Ovary (tissue), 9 donors: Measurements from ENCODE around the gene DAP. TPM values are rescaled to one million over a fixed set of nuclear protein-coding genes. Genes with fewer than 3 reads are reported as not detected.

ENCODE experiments used
- DNase-seq, 5 donors: peaks; one replicate each; pipeline ENCODE4 v3.0.0-alpha.2; 2019 to 2020
- H3K27ac ChIP-seq, 2 donors: fragments of 200-600 bp; one replicate each; pipeline versions ENCODE4 v1.5.1 to v1.8.0; 2019 to 2022
- H3K27me3 ChIP-seq: fragments of 200-600 bp; one replicate; pipeline ENCODE4 v1.8.0; 2022
- H3K36me3 ChIP-seq: fragments of 200-600 bp; sonication (generic); one replicate; pipeline ENCODE4 v1.5.1; 2019
- H3K4me1 ChIP-seq: one replicate; pipeline ENCODE4 v1.8.1; 2013; ENCODE audit warnings: mild to moderate bottlenecking, moderate library complexity; ENCODE audit not compliant: insufficient read depth
- H3K4me3 ChIP-seq: fragments of 200-600 bp; sonication (generic); one replicate; pipeline ENCODE4 v1.5.1; 2017
- H3K9me3 ChIP-seq, 2 donors: fragments of 200-600 bp in 1 of 2; sonication (generic) in 1 of 2; one replicate each; pipeline versions ENCODE4 v1.5.1 to v1.8.1; 2013 to 2019; ENCODE audit warnings: mild to moderate bottlenecking in 1 of 2, moderate library complexity in 1 of 2
- EP300 ChIP-seq: sonication (generic); formaldehyde crosslinking; IDR thresholded peaks from one replicate; pipeline ENCODE4 v1.6.1; 2017; ENCODE audit warnings: antibody characterized with exemption
- POLR2A ChIP-seq: fragments of 450-650 bp; IDR thresholded peaks from one replicate; pipeline ENCODE4 v1.6.1; 2017; ENCODE audit warnings: antibody characterized with exemption, mild to moderate bottlenecking, moderate library complexity
- WGBS, 3 donors: extraction: QIAGEN DNeasy Blood & Tissue Kit in 1 of 3; methylation state at CpG; one replicate each; pipeline versions ENCODE4 v1.1.5 to v1.1.7; 2013 to 2017; 5-methylcytosine and 5-hydroxymethylcytosine counted together
- intact Hi-C, 4 donors: fragments of 100-400 bp; cut with DNase I; formaldehyde crosslinking; loops; one replicate each; pipeline versions ENCODE4 v1.11.0 to v1.15.1; 2022 to 2023
- polyA plus RNA-seq, 2 donors: library from polyadenylated mRNA; stranded (reverse); fragments of 200-250 nt in 1 of 2; fragments of 350-450 nt in 1 of 2; fragmentation: Illumina TruSeq in 1 of 2; extraction: RNeasy Lipid Tissue Mini Kit (QIAGEN cat#74804) in 1 of 2; gene quantifications; one replicate each; pipeline ENCODE4 v1.2.3, GENCODE V29; 2013 to 2014
- total RNA-seq, 7 donors: library from RNA; depleted of rRNA in 2 of 7; stranded (reverse); fragments of >200 nt in 2 of 7; fragmentation: NEBNext Ultra II Directional in 3 of 7; extraction: Animal tissue kit (Norgen Biotek cat#: 25700) in 3 of 7; gene quantifications; one replicate each; pipeline versions ENCODE4 v1.1.0 to v1.2.4, GENCODE V29; 2016 to 2023
- TF ChIP-seq, protein P1 (sequence below), 3 donors: fragments of 450-650 bp in 2 of 3; fragments of 200-600 bp in 1 of 3; IDR thresholded peaks; one replicate each; pipeline versions ENCODE4 v1.5.1 to v1.8.0; 2016 to 2022; ENCODE audit warnings: antibody characterized with exemption in 3 of 3, mild to moderate bottlenecking in 1 of 3
- donor health status: DM: no; HTN: no; CAD: no; lungs with moderate emphysema.
- donor health status: DM: no; HTN: no; CAD: no.
- donor health status: Bipolar disorder and iron deficiency.
- donor health status: DM: yes; HTN: yes; CAD: no.
- donor health status: DM: no; HTN: no; CAD: no.
- donor health status: DM: yes; HTN: yes; CAD: no.

DAP gene
- total and polyA plus RNA-seq, 9 donors: 32.0 to 159 (median 88.5) TPM

DNA sequence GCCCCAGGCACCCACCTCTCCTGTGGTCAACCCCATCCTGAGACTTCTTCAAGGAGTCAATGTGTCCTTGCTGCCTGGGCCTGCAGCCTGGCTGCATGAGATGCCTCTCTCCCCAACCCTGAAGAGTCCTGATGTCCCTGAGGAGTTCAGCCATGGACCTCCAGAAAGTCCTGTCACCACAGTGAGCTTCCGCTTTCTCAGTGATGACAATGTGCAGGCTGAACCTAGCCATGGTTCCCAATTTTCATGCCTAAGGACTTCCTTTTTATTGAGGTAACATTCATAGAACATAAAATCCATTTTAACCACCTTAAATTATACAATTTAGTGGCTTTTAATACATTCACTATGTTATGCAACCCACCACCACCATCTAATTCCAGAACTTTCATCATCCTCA lies 29.1 kb downstream of the DAP start:
- H3K9me3 ChIP-seq: no peaks in the 10 kb centered on the region
- no peak for DNase-seq
- 95 to 100% (median 97%) methylated on average over 1 of the region's 1 CpG for WGBS, 3 donors
- no peaks in the 10 kb centered on the region for H3K27me3 ChIP-seq
- H3K36me3 ChIP-seq: no peaks in the 10 kb centered on the region
- intact Hi-C loops: no loop called here
- no peak overlapping the region for H3K27ac ChIP-seq
- TF ChIP-seq, protein P1, sequence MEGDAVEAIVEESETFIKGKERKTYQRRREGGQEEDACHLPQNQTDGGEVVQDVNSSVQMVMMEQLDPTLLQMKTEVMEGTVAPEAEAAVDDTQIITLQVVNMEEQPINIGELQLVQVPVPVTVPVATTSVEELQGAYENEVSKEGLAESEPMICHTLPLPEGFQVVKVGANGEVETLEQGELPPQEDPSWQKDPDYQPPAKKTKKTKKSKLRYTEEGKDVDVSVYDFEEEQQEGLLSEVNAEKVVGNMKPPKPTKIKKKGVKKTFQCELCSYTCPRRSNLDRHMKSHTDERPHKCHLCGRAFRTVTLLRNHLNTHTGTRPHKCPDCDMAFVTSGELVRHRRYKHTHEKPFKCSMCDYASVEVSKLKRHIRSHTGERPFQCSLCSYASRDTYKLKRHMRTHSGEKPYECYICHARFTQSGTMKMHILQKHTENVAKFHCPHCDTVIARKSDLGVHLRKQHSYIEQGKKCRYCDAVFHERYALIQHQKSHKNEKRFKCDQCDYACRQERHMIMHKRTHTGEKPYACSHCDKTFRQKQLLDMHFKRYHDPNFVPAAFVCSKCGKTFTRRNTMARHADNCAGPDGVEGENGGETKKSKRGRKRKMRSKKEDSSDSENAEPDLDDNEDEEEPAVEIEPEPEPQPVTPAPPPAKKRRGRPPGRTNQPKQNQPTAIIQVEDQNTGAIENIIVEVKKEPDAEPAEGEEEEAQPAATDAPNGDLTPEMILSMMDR (IDR thresholded peaks at IDR 0.05): no peak
- no peak for TF ChIP-seq POLR2A
- TF ChIP-seq EP300: no peak
- no peak overlapping the region for H3K4me3 ChIP-seq
- no peaks in the 10 kb centered on the region for H3K4me1 ChIP-seq

DNA sequence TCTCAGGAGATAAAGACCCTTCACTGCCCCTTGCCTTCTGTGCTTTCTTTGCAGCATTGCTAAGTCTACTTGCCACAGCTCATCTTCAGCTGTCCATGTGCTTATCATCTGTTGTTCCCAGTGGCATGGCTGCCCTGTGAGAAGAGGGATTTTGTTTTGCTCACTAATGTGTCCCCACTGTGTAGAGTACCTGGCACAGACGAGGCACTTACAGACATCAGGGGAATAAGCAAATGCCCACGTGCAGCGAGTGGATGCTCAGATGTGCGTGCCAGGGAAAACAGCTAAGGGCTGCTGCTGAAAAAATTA lies 31.0 kb downstream of the DAP start:
- Histone ChIP-seq H3K27ac (no peak overlapping the region), H3K27me3 (no peaks in the 10 kb centered on the region), H3K4me1 (no peaks in the 10 kb centered on the region), H3K9me3 (no peaks in the 10 kb centered on the region), H3K36me3 (no peaks in the 10 kb centered on the region), H3K4me3 (no peak overlapping the region)
- intact Hi-C loops: no loop called here
- no peak for TF ChIP-seq EP300
- no peak for TF ChIP-seq POLR2A
- TF ChIP-seq, protein P1 (IDR thresholded peaks at IDR 0.05): no peak
- 93 to 96% (median 94%) methylated on average over 4 of the region's 4 CpGs for WGBS, 3 donors
- DNase-seq: no peak

DNA sequence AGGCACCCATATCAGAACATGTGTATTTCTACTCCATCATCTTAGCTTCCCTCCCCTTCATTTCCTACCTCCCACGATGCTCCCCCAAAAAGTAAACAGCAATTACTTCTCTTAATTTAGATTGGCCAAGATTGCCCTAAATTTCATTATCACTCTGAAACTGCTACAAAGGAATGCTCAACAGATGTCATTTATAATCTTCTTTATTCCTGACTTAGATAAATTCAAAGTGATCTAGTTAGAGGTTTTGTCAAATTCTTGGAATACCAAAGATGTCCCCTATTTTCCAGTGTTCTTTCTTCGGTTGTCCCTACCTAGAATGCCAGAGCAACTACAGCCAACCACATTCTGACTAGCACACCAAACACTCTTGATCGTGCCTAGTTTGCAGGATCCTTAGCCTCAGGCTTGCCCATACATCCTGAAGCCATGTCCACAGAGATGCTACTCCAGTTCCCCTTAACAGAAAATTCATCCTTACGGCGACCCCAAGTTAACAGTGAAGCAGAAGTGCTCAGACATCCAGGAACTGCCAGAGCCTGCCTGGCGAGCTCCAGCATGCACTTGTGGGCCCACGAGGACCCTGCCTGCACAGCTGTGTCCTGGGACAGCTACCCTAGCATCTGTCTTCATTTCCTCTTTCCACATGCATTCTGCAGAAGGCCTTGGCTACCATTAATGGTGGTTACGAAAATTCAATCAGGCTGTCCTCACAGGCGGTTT lies 31.6 kb downstream of the DAP start:
- no peak for DNase-seq
- H3K27ac ChIP-seq: no peak overlapping the region
- intact Hi-C loops: no loop called here
- 77 to 80% (median 79%) methylated on average over 9 of the region's 9 CpGs for whole genome bisulfite sequencing, 3 donors
- TF ChIP-seq, protein P1 (IDR thresholded peaks at IDR 0.05): no peak
- no peak for TF ChIP-seq POLR2A
- no peak for TF ChIP-seq EP300
- no peaks in the 10 kb centered on the region for H3K27me3 ChIP-seq
- no peaks in the 10 kb centered on the region for H3K9me3 ChIP-seq
- H3K4me1 ChIP-seq: peaks cover 2% of the 10 kb centered on the region
- H3K36me3 ChIP-seq: no peaks in the 10 kb centered on the region
- no peak overlapping the region for H3K4me3 ChIP-seq

DNA sequence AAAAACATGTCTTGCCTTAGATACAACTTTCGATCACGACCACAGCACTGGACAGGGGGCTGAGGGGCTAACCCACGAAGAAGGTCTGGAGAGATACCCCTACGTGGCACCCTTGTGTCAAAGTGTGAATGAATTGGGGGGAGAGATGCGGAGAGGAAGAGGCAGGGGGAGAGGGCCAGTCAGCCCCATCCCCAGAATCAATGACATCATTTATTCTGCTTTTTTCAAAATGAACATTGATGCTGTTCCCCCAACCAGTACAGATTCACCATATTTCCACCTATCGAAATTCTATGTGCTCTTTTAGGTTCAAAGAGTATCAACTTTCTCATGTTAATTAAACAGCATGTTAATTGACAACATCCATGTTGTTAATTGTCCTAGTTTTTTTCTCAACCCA lies 32.4 kb downstream of the DAP start:
- DNase-seq: no peak
- Histone ChIP-seq H3K4me1 (peaks cover 2% of the 10 kb centered on the region), H3K27ac (no peak overlapping the region), H3K9me3 (no peaks in the 10 kb centered on the region), H3K4me3 (no peak overlapping the region), H3K36me3 (no peaks in the 10 kb centered on the region), H3K27me3 (no peaks in the 10 kb centered on the region)
- WGBS, 3 donors: 94 to 95% (median 95%) methylated on average over 6 of the region's 6 CpGs
- TF ChIP-seq POLR2A: no peak
- TF ChIP-seq EP300: no peak
- TF ChIP-seq, protein P1 (IDR thresholded peaks at IDR 0.05): no peak
- intact Hi-C loops: no loop called here
